ENCODE measurements around the gene FRMD4A.

Gene FRMD4A

DNA sequence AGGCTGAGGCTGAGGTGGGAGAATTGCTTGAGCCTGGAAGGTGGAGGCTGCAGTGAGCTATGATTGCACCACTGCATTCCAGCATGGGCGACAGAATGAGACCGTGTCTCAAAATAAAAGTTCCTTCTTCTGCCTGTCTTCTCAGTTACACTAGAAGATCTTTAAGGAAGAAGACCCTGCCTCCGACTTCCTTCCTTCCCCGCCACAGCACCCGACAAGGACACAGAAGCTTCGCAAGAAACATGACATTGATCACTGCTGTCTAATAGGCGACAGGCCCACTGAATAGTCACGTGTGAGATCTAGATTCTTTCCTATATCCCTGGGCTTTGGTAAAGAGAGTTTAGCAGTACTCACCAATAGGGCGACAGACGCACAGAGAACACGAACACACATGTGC is 625.8 kb downstream of the FRMD4A start:
- H3K4me2 ChIP-seq (ENCODE audit: low read length), result no peak overlapping the region
- TF ChIP-seq, protein P1, sequence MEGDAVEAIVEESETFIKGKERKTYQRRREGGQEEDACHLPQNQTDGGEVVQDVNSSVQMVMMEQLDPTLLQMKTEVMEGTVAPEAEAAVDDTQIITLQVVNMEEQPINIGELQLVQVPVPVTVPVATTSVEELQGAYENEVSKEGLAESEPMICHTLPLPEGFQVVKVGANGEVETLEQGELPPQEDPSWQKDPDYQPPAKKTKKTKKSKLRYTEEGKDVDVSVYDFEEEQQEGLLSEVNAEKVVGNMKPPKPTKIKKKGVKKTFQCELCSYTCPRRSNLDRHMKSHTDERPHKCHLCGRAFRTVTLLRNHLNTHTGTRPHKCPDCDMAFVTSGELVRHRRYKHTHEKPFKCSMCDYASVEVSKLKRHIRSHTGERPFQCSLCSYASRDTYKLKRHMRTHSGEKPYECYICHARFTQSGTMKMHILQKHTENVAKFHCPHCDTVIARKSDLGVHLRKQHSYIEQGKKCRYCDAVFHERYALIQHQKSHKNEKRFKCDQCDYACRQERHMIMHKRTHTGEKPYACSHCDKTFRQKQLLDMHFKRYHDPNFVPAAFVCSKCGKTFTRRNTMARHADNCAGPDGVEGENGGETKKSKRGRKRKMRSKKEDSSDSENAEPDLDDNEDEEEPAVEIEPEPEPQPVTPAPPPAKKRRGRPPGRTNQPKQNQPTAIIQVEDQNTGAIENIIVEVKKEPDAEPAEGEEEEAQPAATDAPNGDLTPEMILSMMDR (IDR thresholded peaks at IDR 0.05; ENCODE audit: low read depth, low read length, poor library complexity, severe bottlenecking), result no peak
- no peak for TF ChIP-seq EZH2phosphoT487 (IDR thresholded peaks at IDR 0.05; ENCODE audit: borderline replicate concordance, low read length)

DNA sequence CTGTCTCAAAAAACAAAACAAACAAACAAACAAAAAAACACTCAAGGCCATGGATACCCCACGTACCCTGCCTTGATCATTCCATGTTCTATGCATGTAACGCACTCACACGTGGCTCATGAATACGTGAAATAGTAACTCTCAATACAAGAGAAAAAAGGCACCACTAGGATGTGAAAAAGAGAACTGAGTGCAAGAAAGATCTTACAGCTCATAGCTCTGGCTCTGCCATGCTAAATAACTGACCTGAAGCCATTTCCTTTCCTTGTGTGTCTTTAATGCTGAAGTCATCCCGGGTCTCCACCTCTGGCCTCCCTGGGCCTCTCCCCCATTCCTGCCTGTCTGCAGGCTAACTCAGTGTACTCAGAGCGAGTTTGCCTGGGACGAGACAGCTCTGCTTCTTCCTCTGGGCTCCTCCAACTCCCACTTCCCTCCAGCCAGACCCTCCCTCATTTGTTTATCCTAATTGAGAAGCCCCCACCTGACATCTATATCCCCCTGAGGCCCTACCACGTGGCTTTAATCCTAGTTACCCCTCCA is 626.7 kb downstream of the FRMD4A start:
- Histone ChIP-seq H3K9me3 (ENCODE audit: control insufficient read depth, insufficient read depth, low read length) (no peaks in the 10 kb centered on the region), H3K27me3 (ENCODE audit: control insufficient read depth, low read length) (peaks cover 23% of the 10 kb centered on the region), H3K79me2 (ENCODE audit: control insufficient read depth, low read length) (no peaks in the 10 kb centered on the region), H3K4me1 (ENCODE audit: control insufficient read depth, low read length) (no peaks in the 10 kb centered on the region), H3K4me2 (ENCODE audit: low read length) (no peak overlapping the region), H4K20me1 (ENCODE audit: control insufficient read depth, insufficient read depth, low read depth, low read length) (no peaks in the 10 kb centered on the region), H3K27ac (ENCODE audit: low read depth, low read length) (no peak overlapping the region), H3K4me3 (ENCODE audit: low read length) (no peak overlapping the region), H3K36me3 (ENCODE audit: control insufficient read depth, low read length) (no peaks in the 10 kb centered on the region), H3F3A (ENCODE audit: control insufficient read depth, insufficient read depth) (no peaks in the 10 kb centered on the region), H3K9me2 (replicated peaks; ENCODE audit: control insufficient read depth, low read length) (no peaks in the 10 kb centered on the region)
- TF ChIP-seq EZH2phosphoT487 (IDR thresholded peaks at IDR 0.05; ENCODE audit: borderline replicate concordance, low read length), result no peak
- TF ChIP-seq, protein P1 (IDR thresholded peaks at IDR 0.05; ENCODE audit: low read depth, low read length, poor library complexity, severe bottlenecking), result no peak

More for the DNA sequence above, 625.8 kb downstream of the FRMD4A start:
- Histone ChIP-seq H3K27ac (ENCODE audit: low read depth, low read length) (no peak overlapping the region), H3K4me3 (ENCODE audit: low read length) (no peak overlapping the region), H4K20me1 (ENCODE audit: control insufficient read depth, insufficient read depth, low read depth, low read length) (no peaks in the 10 kb centered on the region), H3K27me3 (ENCODE audit: control insufficient read depth, low read length) (peaks cover 23% of the 10 kb centered on the region), H3K36me3 (ENCODE audit: control insufficient read depth, low read length) (no peaks in the 10 kb centered on the region), H3K9me3 (ENCODE audit: control insufficient read depth, insufficient read depth, low read length) (no peaks in the 10 kb centered on the region), H3F3A (ENCODE audit: control insufficient read depth, insufficient read depth) (no peaks in the 10 kb centered on the region), H3K9me2 (replicated peaks; ENCODE audit: control insufficient read depth, low read length) (no peaks in the 10 kb centered on the region), H3K4me1 (ENCODE audit: control insufficient read depth, low read length) (no peaks in the 10 kb centered on the region), H3K79me2 (ENCODE audit: control insufficient read depth, low read length) (no peaks in the 10 kb centered on the region)

DNA sequence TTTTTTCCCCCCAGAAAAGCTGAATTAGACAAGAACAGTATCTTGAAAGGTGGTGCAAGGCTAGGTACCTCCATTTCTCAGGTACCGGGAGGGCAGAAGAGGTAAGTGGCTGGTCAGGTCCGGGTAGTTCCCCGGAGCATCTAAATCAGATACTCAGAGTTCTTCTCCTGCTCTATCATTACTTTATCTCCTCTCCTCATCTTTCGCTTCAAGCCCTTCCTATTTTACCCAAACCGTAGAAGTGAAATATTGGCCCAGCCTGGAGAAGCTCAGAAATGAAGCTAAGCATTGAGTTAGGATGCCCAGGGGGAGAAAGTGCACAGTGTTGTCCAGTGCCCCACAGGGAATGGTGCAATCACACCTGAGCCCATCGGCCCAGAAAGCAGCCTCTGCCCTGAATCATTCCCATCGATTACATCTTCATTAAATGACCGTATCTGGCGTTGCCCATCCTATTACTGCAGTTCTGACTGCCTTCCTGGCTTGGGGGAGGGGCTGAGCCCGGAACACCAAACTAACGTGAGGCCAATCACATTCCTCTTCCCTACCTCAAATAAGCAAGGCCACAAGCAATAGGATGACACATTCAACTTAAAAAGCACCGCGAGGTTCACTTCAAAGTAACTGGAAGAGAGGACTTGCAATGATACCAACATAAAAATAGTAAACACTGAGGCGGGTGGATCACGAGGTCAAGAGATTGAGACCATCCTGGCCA is 627.5 kb downstream of the FRMD4A start:
- no peak for TF ChIP-seq EZH2phosphoT487 (IDR thresholded peaks at IDR 0.05; ENCODE audit: borderline replicate concordance, low read length)
- TF ChIP-seq, protein P1 (IDR thresholded peaks at IDR 0.05; ENCODE audit: low read depth, low read length, poor library complexity, severe bottlenecking), result no peak
- H3K9me2 ChIP-seq (replicated peaks; ENCODE audit: control insufficient read depth, low read length), result no peaks in the 10 kb centered on the region
- H3K4me2 ChIP-seq (ENCODE audit: low read length), result no peak overlapping the region
- H3K27ac ChIP-seq (ENCODE audit: low read depth, low read length), result no peak overlapping the region
- no peaks in the 10 kb centered on the region for H3K4me1 ChIP-seq (ENCODE audit: control insufficient read depth, low read length)
- no peaks in the 10 kb centered on the region for H3K79me2 ChIP-seq (ENCODE audit: control insufficient read depth, low read length)
- peaks cover 20% of the 10 kb centered on the region for H3K27me3 ChIP-seq (ENCODE audit: control insufficient read depth, low read length)
- no peak overlapping the region for H3K4me3 ChIP-seq (ENCODE audit: low read length)
- H4K20me1 ChIP-seq (ENCODE audit: control insufficient read depth, insufficient read depth, low read depth, low read length), result no peaks in the 10 kb centered on the region
- H3K36me3 ChIP-seq (ENCODE audit: control insufficient read depth, low read length), result no peaks in the 10 kb centered on the region
- no peaks in the 10 kb centered on the region for H3K9me3 ChIP-seq (ENCODE audit: control insufficient read depth, insufficient read depth, low read length)
- H3F3A ChIP-seq (ENCODE audit: control insufficient read depth, insufficient read depth), result no peaks in the 10 kb centered on the region
